Measurements from ENCODE around the gene RUNDC3A. TPM values are rescaled to one million over a fixed set of nuclear protein-coding genes. Genes with fewer than 3 reads are reported as not detected.

RUNDC3A gene
- total and polyA plus RNA-seq, 2 of the 13 experiments (the other 11 are each of a cell fraction or from before 2014, with no cell fraction given): 0.25 TPM; not detected in 1

DNA sequence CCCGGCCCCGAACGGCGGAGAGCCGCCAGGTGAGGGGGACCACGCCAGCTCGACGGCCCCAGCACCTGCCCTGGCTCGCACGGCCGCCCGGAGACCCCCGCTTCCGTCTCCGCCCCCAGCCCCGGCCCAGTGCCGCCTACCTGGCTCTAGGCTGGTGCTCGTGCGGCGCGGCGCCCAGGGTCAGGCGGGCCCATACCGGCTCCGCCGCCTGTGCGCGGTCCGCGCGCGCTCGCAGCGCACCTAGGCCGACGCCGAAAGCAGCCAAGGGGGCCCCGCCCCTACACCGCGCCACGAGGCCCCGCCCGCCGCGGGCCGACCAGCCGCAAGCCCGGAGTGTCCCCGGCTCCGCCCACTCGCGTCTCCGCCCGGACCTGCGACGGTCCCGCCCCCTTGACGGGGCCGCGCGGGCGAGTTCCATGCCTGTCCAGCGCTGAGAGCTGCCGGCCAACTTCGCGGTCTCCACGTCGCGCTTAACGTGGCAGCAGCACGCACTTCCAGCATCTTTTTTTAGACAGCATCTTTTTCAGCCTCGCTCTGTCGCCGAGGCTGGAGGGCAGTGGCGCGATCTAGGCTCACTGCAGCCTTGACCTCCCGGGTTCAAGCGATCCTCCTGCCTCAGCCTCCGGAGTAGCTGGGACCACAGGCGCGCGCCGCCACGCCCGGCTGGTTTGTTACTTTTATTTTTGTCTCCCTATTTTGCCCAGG is 16.3 kb downstream of the RUNDC3A start, which contains the start of gene SLC25A39 (continued):
- TF ChIP-seq TBX2 (CRISPR knock-in tag; IDR thresholded peaks at IDR 0.05; ENCODE audit: borderline replicate concordance) (peak; percentile 60), SATB2 (CRISPR knock-in tag; IDR thresholded peaks at IDR 0.05) (no peak), MAX (IDR thresholded peaks at IDR 0.05) (peak; percentile 94), FOXC1 (CRISPR knock-in tag; IDR thresholded peaks at IDR 0.05; ENCODE audit: borderline replicate concordance) (no peak; the same call in 1 of the 2 replicates), ZNF616 (CRISPR knock-in tag; IDR thresholded peaks at IDR 0.05; ENCODE audit: low read depth) (peak; percentile 63; the same call in 1 of the 2 replicates), TAF1 (CRISPR knock-in tag; IDR thresholded peaks at IDR 0.05) (peak; percentile 11; the same call in 1 of the 2 replicates), POLR2AphosphoS2 (IDR thresholded peaks at IDR 0.05; ENCODE audit: low read depth, low read length) (no peak), ZNF512B (CRISPR knock-in tag; IDR thresholded peaks at IDR 0.05; ENCODE audit: borderline replicate concordance) (no peak), ZGPAT (CRISPR knock-in tag; IDR thresholded peaks at IDR 0.05) (no peak), EHMT2 (IDR thresholded peaks at IDR 0.05; ENCODE audit: borderline replicate concordance, low read depth, low read length) (no peak), ZNF790 (CRISPR knock-in tag; IDR thresholded peaks at IDR 0.05; ENCODE audit: borderline replicate concordance) (peak; percentile 93; the same call in 1 of the 2 replicates), GLI4 (CRISPR knock-in tag; IDR thresholded peaks at IDR 0.05; ENCODE audit: borderline replicate concordance) (0 out of 2 replicates have a peak, but pooled peaks have one; percentile 65), ZSCAN22 (CRISPR knock-in tag; IDR thresholded peaks at IDR 0.05) (0 out of 2 replicates have a peak, but pooled peaks have one; percentile 70), ESRRA (CRISPR knock-in tag; IDR thresholded peaks at IDR 0.05; ENCODE audit: low read depth) (0 out of 2 replicates have a peak, but pooled peaks have one; percentile 46), KLF12 (CRISPR knock-in tag; IDR thresholded peaks at IDR 0.05; ENCODE audit: borderline replicate concordance) (peak; percentile 90), ZKSCAN1 (IDR thresholded peaks at IDR 0.05; ENCODE audit: low read length) (no peak), NBN (conservative IDR thresholded peaks at IDR 0.05) (no peak), AGO2 (optimal IDR thresholded peaks at IDR 0.05; ENCODE audit: low read depth, low read length) (no peak)
- TF ChIP-seq, protein P1, sequence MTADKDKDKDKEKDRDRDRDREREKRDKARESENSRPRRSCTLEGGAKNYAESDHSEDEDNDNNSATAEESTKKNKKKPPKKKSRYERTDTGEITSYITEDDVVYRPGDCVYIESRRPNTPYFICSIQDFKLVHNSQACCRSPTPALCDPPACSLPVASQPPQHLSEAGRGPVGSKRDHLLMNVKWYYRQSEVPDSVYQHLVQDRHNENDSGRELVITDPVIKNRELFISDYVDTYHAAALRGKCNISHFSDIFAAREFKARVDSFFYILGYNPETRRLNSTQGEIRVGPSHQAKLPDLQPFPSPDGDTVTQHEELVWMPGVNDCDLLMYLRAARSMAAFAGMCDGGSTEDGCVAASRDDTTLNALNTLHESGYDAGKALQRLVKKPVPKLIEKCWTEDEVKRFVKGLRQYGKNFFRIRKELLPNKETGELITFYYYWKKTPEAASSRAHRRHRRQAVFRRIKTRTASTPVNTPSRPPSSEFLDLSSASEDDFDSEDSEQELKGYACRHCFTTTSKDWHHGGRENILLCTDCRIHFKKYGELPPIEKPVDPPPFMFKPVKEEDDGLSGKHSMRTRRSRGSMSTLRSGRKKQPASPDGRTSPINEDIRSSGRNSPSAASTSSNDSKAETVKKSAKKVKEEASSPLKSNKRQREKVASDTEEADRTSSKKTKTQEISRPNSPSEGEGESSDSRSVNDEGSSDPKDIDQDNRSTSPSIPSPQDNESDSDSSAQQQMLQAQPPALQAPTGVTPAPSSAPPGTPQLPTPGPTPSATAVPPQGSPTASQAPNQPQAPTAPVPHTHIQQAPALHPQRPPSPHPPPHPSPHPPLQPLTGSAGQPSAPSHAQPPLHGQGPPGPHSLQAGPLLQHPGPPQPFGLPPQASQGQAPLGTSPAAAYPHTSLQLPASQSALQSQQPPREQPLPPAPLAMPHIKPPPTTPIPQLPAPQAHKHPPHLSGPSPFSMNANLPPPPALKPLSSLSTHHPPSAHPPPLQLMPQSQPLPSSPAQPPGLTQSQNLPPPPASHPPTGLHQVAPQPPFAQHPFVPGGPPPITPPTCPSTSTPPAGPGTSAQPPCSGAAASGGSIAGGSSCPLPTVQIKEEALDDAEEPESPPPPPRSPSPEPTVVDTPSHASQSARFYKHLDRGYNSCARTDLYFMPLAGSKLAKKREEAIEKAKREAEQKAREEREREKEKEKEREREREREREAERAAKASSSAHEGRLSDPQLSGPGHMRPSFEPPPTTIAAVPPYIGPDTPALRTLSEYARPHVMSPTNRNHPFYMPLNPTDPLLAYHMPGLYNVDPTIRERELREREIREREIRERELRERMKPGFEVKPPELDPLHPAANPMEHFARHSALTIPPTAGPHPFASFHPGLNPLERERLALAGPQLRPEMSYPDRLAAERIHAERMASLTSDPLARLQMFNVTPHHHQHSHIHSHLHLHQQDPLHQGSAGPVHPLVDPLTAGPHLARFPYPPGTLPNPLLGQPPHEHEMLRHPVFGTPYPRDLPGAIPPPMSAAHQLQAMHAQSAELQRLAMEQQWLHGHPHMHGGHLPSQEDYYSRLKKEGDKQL (CRISPR knock-in tag; IDR thresholded peaks at IDR 0.05; ENCODE audit: low read depth): 0 out of 2 replicates have a peak, but pooled peaks have one; percentile 14
